CD4-positive, alpha-beta T cell treated with Interleukin-10 for 1 hour (primary cell): ENCODE measurements around the gene AIFM2.
"Not testable (repeated sequence)": the region's sequence is repeated elsewhere in the genome, so short reads cannot be mapped to it uniquely, and the experiment has no call there.

ENCODE experiments used
- DNase-seq: peaks from one replicate; pipeline ENCODE4 v3.0.0-alpha.2; 2020

AIFM2 gene

GRCh38 chr10:70145666-70146488, 13.3 kb upstream of the AIFM2 start:
- peak; percentile 73 for DNase-seq

GRCh38 chr10:70145166-70145665, 12.6 kb upstream of the AIFM2 start:
- DNase-seq: no peak

GRCh38 chr10:70144372-70145110, 11.9 kb upstream of the AIFM2 start:
- DNase-seq: no peak

- DNase-seq: no peak
These were observed 9.9 kb upstream of the AIFM2 start for GRCh38 chr10:70142555-70142954.

- no peak for DNase-seq
These were observed 7.7 kb upstream of the AIFM2 start for GRCh38 chr10:70140297-70140696.

GRCh38 chr10:70139997-70140250, 7.3 kb upstream of the AIFM2 start:
- no peak for DNase-seq

- DNase-seq: no peak
These were observed 6.7 kb upstream of the AIFM2 start for GRCh38 chr10:70139151-70139996.

GRCh38 chr10:70137927-70138883, 5.6 kb upstream of the AIFM2 start:
- DNase-seq: no peak

GRCh38 chr10:70137135-70137534, 4.5 kb upstream of the AIFM2 start:
- no peak for DNase-seq

GRCh38 chr10:70135684-70136083, 3.1 kb upstream of the AIFM2 start:
- no peak for DNase-seq

- no peak for DNase-seq
These were observed 2.4 kb upstream of the AIFM2 start for GRCh38 chr10:70135046-70135445.

- no peak for DNase-seq
These were observed 1.1 kb downstream of the AIFM2 start for GRCh38 chr10:70131560-70131937.

- no peak for DNase-seq
These were observed 1.6 kb downstream of the AIFM2 start for GRCh38 chr10:70130878-70131559.

GRCh38 chr10:70126700-70127395, 5.8 kb downstream of the AIFM2 start:
- DNase-seq: no peak

GRCh38 chr10:70125918-70126552, 6.6 kb downstream of the AIFM2 start:
- DNase-seq: no peak

GRCh38 chr10:70124918-70125317, 7.7 kb downstream of the AIFM2 start:
- no peak for DNase-seq

- no peak for DNase-seq
These were observed 8.2 kb downstream of the AIFM2 start for GRCh38 chr10:70124415-70124814.

- no peak for DNase-seq
These were observed 8.8 kb downstream of the AIFM2 start for GRCh38 chr10:70123817-70124216.

- not testable (repeated sequence) for DNase-seq
These were observed 9.5 kb downstream of the AIFM2 start for GRCh38 chr10:70123166-70123565.

- DNase-seq: no peak
These were observed 9.9 kb downstream of the AIFM2 start for GRCh38 chr10:70122742-70123141.
